ENCODE results near the gene CDCA8. TPM values are rescaled to one million over a fixed set of nuclear protein-coding genes. Genes with fewer than 3 reads are reported as not detected.

Gene CDCA8
- total RNA-seq = 1.2 TPM

GRCh38 chr1:37692078-37692833 is at the start of gene CDCA8:
Gene CDCA8, plus strand, starts transcription at chr1:37692516. Its CDS starts 175 bp downstream, at chr1:37692691.
- DNase-seq (ENCODE audit: low spot score) = peak; percentile 99

GRCh38 chr1:37647281-37647680 is 45.0 kb upstream of the CDCA8 start:
- no peak for DNase-seq (ENCODE audit: low spot score)

- no peak for DNase-seq (ENCODE audit: low spot score)
Observed at GRCh38 chr1:37650173-37650572, 42.1 kb upstream of the CDCA8 start.

- DNase-seq (ENCODE audit: low spot score) = no peak
Observed at GRCh38 chr1:37650721-37651120, 41.6 kb upstream of the CDCA8 start.

- DNase-seq (ENCODE audit: low spot score) = no peak
Observed at GRCh38 chr1:37651803-37652202, 40.5 kb upstream of the CDCA8 start.

- no peak for DNase-seq (ENCODE audit: low spot score)
Observed at GRCh38 chr1:37652976-37653375, 39.3 kb upstream of the CDCA8 start.

- DNase-seq (ENCODE audit: low spot score) = no peak
Observed at GRCh38 chr1:37653906-37654305, 38.4 kb upstream of the CDCA8 start.

GRCh38 chr1:37655274-37655673 is 37.0 kb upstream of the CDCA8 start:
- DNase-seq (ENCODE audit: low spot score) = no peak

- DNase-seq (ENCODE audit: low spot score) = no peak
Observed at GRCh38 chr1:37656026-37656425, 36.3 kb upstream of the CDCA8 start.

- DNase-seq (ENCODE audit: low spot score) = no peak
Observed at GRCh38 chr1:37656881-37657280, 35.4 kb upstream of the CDCA8 start.

GRCh38 chr1:37657620-37658412 is 34.5 kb upstream of the CDCA8 start:
- DNase-seq (ENCODE audit: low spot score) = no peak

GRCh38 chr1:37658486-37658885 is 33.8 kb upstream of the CDCA8 start:
- no peak for DNase-seq (ENCODE audit: low spot score)

- no peak for DNase-seq (ENCODE audit: low spot score)
Observed at GRCh38 chr1:37660664-37661063, 31.7 kb upstream of the CDCA8 start.

GRCh38 chr1:37661401-37661800 is 30.9 kb upstream of the CDCA8 start:
- no peak for DNase-seq (ENCODE audit: low spot score)

GRCh38 chr1:37662031-37662755 is 30.1 kb upstream of the CDCA8 start:
- DNase-seq (ENCODE audit: low spot score) = no peak

- no peak for DNase-seq (ENCODE audit: low spot score)
Observed at GRCh38 chr1:37663426-37664000, 28.8 kb upstream of the CDCA8 start.

- DNase-seq (ENCODE audit: low spot score) = no peak
Observed at GRCh38 chr1:37666241-37666867, 26.0 kb upstream of the CDCA8 start.

- no peak for DNase-seq (ENCODE audit: low spot score)
Observed at GRCh38 chr1:37667023-37667671, 25.2 kb upstream of the CDCA8 start.

GRCh38 chr1:37670133-37670532 is 22.2 kb upstream of the CDCA8 start:
- DNase-seq (ENCODE audit: low spot score) = no peak

GRCh38 chr1:37671261-37671660 is 21.1 kb upstream of the CDCA8 start:
- DNase-seq (ENCODE audit: low spot score) = no peak
